Testis (tissue), 3 donors: ENCODE results near the gene SOX6. TPM values are rescaled to one million over a fixed set of nuclear protein-coding genes. Genes with fewer than 3 reads are reported as not detected.

ENCODE experiments used
- DNase-seq: peaks from one replicate; pipeline ENCODE4 v3.0.0-alpha.2; 2019
- H3K27ac ChIP-seq, 2 donors: fragments of 200-600 bp; sonication (generic); one replicate each; pipeline ENCODE4 v1.5.1; 2019
- H3K27me3 ChIP-seq: fragments of 200-600 bp; sonication (generic); one replicate; pipeline ENCODE4 v1.5.1; 2019
- H3K36me3 ChIP-seq: fragments of 200-600 bp; sonication (generic); one replicate; pipeline ENCODE4 v1.5.1; 2017; ENCODE audit warnings: low read depth; ENCODE audit errors: missing control alignments
- H3K4me1 ChIP-seq: fragments of 200-600 bp; sonication (generic); one replicate; pipeline ENCODE4 v1.5.1; 2019
- H3K4me3 ChIP-seq, 2 donors: fragments of 200-600 bp; sonication (generic); one replicate each; pipeline ENCODE4 v1.5.1; 2017 to 2019
- H3K9me3 ChIP-seq: fragments of 200-600 bp; sonication (generic); one replicate; pipeline ENCODE4 v1.5.1; 2017
- POLR2A ChIP-seq: fragments of 450-650 bp; IDR thresholded peaks from one replicate; pipeline ENCODE4 v1.6.1; 2017; ENCODE audit warnings: antibody characterized with exemption, mild to moderate bottlenecking, moderate library complexity
- WGBS, 2 donors: methylation state at CpG; one replicate each; pipeline ENCODE4 v1.1.5; 2018; 5-methylcytosine and 5-hydroxymethylcytosine counted together
- intact Hi-C: fragments of 100-400 bp; cut with DNase I; formaldehyde crosslinking; loops from one replicate; pipeline ENCODE4 v1.15.1; 2023; ENCODE audit warnings: low total_unique reads
- polyA plus RNA-seq: library from polyadenylated mRNA; stranded (reverse); fragments of 350-450 nt; fragmentation: Illumina TruSeq; extraction: RNeasy Lipid Tissue Mini Kit (QIAGEN cat#74804); gene quantifications from one replicate; pipeline ENCODE4 v1.2.3, GENCODE V29; 2014; ENCODE audit warnings: low read depth, low replicate concordance; ENCODE audit not compliant: insufficient read depth
- total RNA-seq, 2 donors: library from RNA; depleted of rRNA; stranded (reverse); fragments of >200 nt; gene quantifications; one replicate each; pipeline ENCODE4 v1.2.3, GENCODE V29; 2016
- TF ChIP-seq, protein P1 (sequence below), 3 experiments: fragments of 450-650 bp in 2 of 3; fragments of 200-600 bp in 1 of 3; sonication (generic) in 1 of 3; IDR thresholded peaks; one replicate each; pipeline ENCODE4 v1.5.1; 2016 to 2019; ENCODE audit warnings: antibody characterized with exemption in 3 of 3, mild to moderate bottlenecking in 2 of 3, moderate library complexity in 1 of 3

The SOX6 gene
- total and polyA plus RNA-seq, 3 donors from 2014 or later: 39.6 to 74.0 (median 52.3) TPM

DNA sequence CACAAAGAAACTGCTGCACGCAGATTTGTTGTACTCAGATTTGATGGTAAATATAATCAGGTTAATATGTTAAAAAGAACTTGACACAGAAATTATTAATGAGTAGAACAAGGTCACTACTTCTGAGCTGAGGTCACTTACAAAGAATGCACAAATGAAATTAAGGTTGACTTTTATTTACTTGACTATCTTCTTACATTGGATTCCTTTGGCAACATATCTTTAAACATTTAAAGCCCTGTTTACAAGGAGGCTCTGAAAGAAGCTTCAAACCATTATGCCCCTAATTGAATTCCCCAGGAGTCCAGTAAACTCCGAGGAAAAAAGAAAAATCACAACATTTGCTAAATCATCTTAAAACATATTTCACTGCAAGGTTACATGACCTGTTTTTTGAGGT is 245.5 kb downstream of the SOX6 start:
- no peak overlapping the region for H3K4me3 ChIP-seq
- WGBS, 2 donors: 64 to 66% methylated on average over 2 of the region's 2 CpGs
- no peaks in the 10 kb centered on the region for H3K9me3 ChIP-seq
- H3K36me3 ChIP-seq: no peaks in the 10 kb centered on the region
- no peak for TF ChIP-seq POLR2A
- TF ChIP-seq, protein P1, sequence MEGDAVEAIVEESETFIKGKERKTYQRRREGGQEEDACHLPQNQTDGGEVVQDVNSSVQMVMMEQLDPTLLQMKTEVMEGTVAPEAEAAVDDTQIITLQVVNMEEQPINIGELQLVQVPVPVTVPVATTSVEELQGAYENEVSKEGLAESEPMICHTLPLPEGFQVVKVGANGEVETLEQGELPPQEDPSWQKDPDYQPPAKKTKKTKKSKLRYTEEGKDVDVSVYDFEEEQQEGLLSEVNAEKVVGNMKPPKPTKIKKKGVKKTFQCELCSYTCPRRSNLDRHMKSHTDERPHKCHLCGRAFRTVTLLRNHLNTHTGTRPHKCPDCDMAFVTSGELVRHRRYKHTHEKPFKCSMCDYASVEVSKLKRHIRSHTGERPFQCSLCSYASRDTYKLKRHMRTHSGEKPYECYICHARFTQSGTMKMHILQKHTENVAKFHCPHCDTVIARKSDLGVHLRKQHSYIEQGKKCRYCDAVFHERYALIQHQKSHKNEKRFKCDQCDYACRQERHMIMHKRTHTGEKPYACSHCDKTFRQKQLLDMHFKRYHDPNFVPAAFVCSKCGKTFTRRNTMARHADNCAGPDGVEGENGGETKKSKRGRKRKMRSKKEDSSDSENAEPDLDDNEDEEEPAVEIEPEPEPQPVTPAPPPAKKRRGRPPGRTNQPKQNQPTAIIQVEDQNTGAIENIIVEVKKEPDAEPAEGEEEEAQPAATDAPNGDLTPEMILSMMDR (IDR thresholded peaks at IDR 0.05): no peak
- no peaks in the 10 kb centered on the region for H3K4me1 ChIP-seq
- intact Hi-C loops: no loop called here
- no peak overlapping the region for H3K27ac ChIP-seq
- H3K27me3 ChIP-seq: no peaks in the 10 kb centered on the region
- no peak for DNase-seq

DNA sequence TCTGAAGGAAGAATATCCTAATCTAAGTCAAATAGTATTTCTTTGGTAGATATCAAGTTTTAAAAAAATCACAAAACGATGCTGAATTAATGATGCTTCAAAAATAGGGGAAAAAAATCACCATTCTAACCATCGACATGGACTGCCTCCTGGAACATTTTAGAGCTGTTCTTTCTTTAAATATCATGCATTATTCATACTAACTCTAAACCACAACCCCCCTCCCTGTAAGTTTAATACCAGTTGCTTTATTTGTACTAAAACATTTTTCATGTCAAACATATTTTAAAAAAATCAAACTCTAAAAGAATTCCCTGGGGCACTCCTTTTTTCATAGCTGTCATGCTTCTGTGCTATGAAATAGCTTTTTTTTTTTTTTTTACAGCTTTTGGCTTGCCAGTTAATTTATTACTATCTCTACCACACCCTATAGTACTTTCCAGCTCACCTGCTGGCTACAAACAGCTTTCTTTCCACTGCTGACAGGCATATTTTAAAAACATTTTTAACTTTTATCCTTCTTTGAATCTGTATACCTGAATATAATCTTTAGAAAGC is 256.9 kb downstream of the SOX6 start:
- no peaks in the 10 kb centered on the region for H3K27me3 ChIP-seq
- DNase-seq: no peak
- WGBS, 2 donors: 90 to 91% methylated on average over 2 of the region's 2 CpGs
- no peaks in the 10 kb centered on the region for H3K36me3 ChIP-seq
- H3K4me3 ChIP-seq: no peak overlapping the region
- no peaks in the 10 kb centered on the region for H3K4me1 ChIP-seq
- H3K27ac ChIP-seq: no peak overlapping the region
- intact Hi-C loops: no loop called here
- TF ChIP-seq, protein P1 (IDR thresholded peaks at IDR 0.05): no peak
- TF ChIP-seq POLR2A: no peak
- no peaks in the 10 kb centered on the region for H3K9me3 ChIP-seq

DNA sequence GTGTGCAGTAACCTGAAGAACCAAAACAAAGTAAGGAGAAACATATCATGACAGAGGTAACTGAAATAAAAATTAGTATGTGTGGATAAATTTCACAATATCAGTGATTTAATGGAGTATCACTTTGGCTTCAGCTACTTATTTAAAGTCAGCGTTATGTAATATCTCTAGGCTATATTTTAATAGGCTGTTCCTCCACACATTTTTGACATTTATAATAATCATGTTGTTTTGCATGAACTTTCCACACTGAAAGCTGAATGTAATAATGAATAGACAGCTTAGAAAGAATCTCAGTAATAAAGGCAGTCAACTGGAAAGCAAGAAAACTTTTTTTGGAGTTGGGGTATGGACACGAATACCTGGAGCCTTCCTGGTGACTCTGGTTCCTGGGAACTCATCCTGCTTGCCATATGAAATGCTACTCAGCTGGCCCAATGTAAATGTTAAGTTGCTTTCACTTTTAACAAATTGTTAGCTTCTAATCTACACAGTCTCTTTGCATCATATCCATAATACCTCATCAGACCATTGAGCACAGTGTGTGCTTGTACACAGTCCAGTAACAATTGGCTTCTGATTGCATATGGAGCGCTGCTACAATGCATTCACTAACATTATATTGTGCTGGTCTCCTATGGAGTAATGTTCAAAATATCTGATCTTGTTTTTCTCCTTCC is 257.7 kb downstream of the SOX6 start:
- H3K4me1 ChIP-seq: no peaks in the 10 kb centered on the region
- TF ChIP-seq, protein P1 (IDR thresholded peaks at IDR 0.05): no peak
- TF ChIP-seq POLR2A: no peak
- H3K9me3 ChIP-seq: no peaks in the 10 kb centered on the region
- no peaks in the 10 kb centered on the region for H3K36me3 ChIP-seq
- H3K27ac ChIP-seq: no peak overlapping the region
- DNase-seq: no peak
- intact Hi-C loops: no loop called here
- 83 to 85% methylated on average over 3 of the region's 3 CpGs for WGBS, 2 donors
- H3K4me3 ChIP-seq: no peak overlapping the region
- no peaks in the 10 kb centered on the region for H3K27me3 ChIP-seq

DNA sequence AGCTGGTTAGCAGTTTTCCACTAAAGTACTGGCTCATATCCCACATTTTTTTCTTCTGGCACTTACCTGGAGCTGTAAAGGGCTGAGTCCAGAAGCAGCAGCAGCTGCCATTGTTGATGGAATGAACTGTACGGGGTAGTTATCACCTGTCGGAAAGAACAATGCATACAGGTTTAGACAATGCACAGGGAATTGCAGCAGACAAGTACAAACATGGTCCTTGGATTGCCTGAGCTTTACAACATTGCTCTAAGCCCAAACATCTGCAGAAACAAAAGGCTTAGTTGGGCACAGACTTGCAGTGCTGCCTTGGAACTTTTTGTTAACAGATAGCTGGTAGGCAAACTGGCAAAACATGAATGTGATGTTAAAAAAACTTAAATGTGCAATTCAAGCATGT is 258.8 kb downstream of the SOX6 start:
- intact Hi-C loops: no loop called here
- Histone ChIP-seq H3K4me3 (no peak overlapping the region), H3K4me1 (no peaks in the 10 kb centered on the region), H3K27me3 (no peaks in the 10 kb centered on the region), H3K9me3 (no peaks in the 10 kb centered on the region), H3K27ac (no peak overlapping the region), H3K36me3 (no peaks in the 10 kb centered on the region)
- WGBS, 2 donors: 73 to 83% methylated on average over 2 of the region's 2 CpGs
- TF ChIP-seq POLR2A: no peak
- TF ChIP-seq, protein P1 (IDR thresholded peaks at IDR 0.05): no peak
- no peak for DNase-seq

DNA sequence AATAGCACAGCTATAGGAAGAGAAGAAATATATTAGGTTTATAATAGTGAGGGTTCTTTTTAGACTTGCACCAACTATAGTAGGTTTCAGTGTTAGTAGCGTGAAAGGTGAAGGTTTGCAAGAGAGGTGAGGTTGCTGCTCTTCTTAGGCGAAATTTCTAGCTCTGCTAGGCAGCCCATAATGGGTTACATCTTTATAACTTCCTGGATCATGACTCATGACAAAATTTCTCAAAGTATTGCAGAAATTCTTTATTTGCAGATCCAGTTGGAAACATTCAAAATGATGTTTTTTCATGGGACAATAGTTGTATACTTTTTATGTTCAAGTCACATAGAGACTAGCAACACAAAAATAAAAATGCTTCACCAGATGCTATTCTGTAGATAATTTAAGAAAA is 260.0 kb downstream of the SOX6 start:
- no peaks in the 10 kb centered on the region for H3K9me3 ChIP-seq

More for the DNA sequence above, 260.0 kb downstream of the SOX6 start:
- Histone ChIP-seq H3K27me3 (no peaks in the 10 kb centered on the region), H3K36me3 (no peaks in the 10 kb centered on the region), H3K4me1 (no peaks in the 10 kb centered on the region), H3K27ac (no peak overlapping the region), H3K4me3 (no peak overlapping the region)
- TF ChIP-seq, protein P1 (IDR thresholded peaks at IDR 0.05): no peak
- TF ChIP-seq POLR2A: no peak
- WGBS, 2 donors: 92 to 99% methylated on average over 2 of the region's 2 CpGs
- no peak for DNase-seq
- intact Hi-C loops: no loop called here
